A673 (cell line): ENCODE data around the gene CSNK2A2. TPM values are rescaled to one million over a fixed set of nuclear protein-coding genes. Genes with fewer than 3 reads are reported as not detected.

Source experiments
- BruUV-seq: library from RNA; stranded (reverse); fragments of 400-500 nt; replicated peaks from 2 replicates; lab custom pipeline; 2021; lab: Mats Ljungman, UMichigan
- CTCF ChIA-PET: fragments of 300-600 bp; sonication (Branson Sonifier 250); formaldehyde crosslinking; loops from one replicate; lab custom pipeline; 2022; ENCODE audit warnings: antibody characterized with exemption; lab: Charles Lee
- POLR2A ChIA-PET: fragments of 300-600 bp; sonication (Branson Sonifier 250); formaldehyde crosslinking; loops from one replicate; lab custom pipeline; 2022; ENCODE audit warnings: antibody characterized with exemption; ENCODE audit not compliant: low non-redundant PET; lab: Charles Lee
- DNase-seq: peaks from one replicate; pipeline ENCODE4 v3.0.0-alpha.2; 2015; ENCODE audit warnings: low spot score
- H3K27ac ChIP-seq: fragments of 200-600 bp; sonication (generic); 2 replicates; pipeline ENCODE4 v1.5.1; 2016; ENCODE audit warnings: mixed run types, low read depth, mild to moderate bottlenecking, mixed read lengths, antibody characterized with exemption, low read length; ENCODE audit not compliant: poor library complexity, severe bottlenecking
- H3K27me3 ChIP-seq: fragments of 200-600 bp; sonication (generic); replicated peaks from 2 replicates; pipeline ENCODE4 v1.6.1; 2017; ENCODE audit warnings: mixed run types, low read depth, mild to moderate bottlenecking, mixed read lengths, antibody characterized with exemption, low read length; ENCODE audit not compliant: insufficient read depth, poor library complexity
- H3K36me3 ChIP-seq: fragments of 200-600 bp; sonication (generic); 2 replicates; pipeline ENCODE4 v1.6.1; 2016; ENCODE audit warnings: mixed run types, mild to moderate bottlenecking, mixed read lengths, antibody characterized with exemption, low read length; ENCODE audit not compliant: insufficient read depth, poor library complexity, severe bottlenecking
- H3K4me1 ChIP-seq: fragments of 200-600 bp; sonication (generic); 2 replicates; pipeline ENCODE4 v1.6.1; 2017; ENCODE audit warnings: mixed run types, mild to moderate bottlenecking, mixed read lengths, antibody characterized with exemption, low read length; ENCODE audit not compliant: insufficient read depth, poor library complexity, severe bottlenecking
- H3K4me3 ChIP-seq: fragments of 200-600 bp; sonication (generic); 2 replicates; pipeline ENCODE4 v1.5.1; 2016; ENCODE audit warnings: low read depth, mixed run types, mild to moderate bottlenecking, mixed read lengths, low read length; ENCODE audit not compliant: poor library complexity, severe bottlenecking
- H3K9me3 ChIP-seq: fragments of 200-600 bp; sonication (generic); 2 replicates; pipeline ENCODE4 v1.6.1; 2016; ENCODE audit warnings: mixed run types, low read depth, mild to moderate bottlenecking, mixed read lengths, antibody characterized with exemption, low read length; ENCODE audit not compliant: poor library complexity, severe bottlenecking
- EZH2 ChIP-seq: fragments of 200-600 bp; sonication (generic); IDR thresholded peaks from 2 replicates; pipeline ENCODE4 v1.6.1; 2017; ENCODE audit warnings: borderline replicate concordance, low read depth, mild to moderate bottlenecking, mixed read lengths, antibody characterized with exemption, low read length; ENCODE audit not compliant: poor library complexity, severe bottlenecking
- intact Hi-C: fragments of 100-400 bp; cut with micrococcal nuclease; formaldehyde crosslinking; loops from one replicate; pipeline ENCODE4 v1.10.0; 2022; ENCODE audit not compliant: unreplicated experiment
- total RNA-seq: library from RNA; stranded (reverse); gene quantifications from 2 replicates; pipeline ENCODE4 v1.2.3, GENCODE V29; 2021
- TF ChIP-seq, protein P1 (sequence below): fragments of 300-800, 200-600 bp; sonication (generic); conservative IDR thresholded peaks from 2 replicates; pipeline ENCODE4 v1.5.1; 2017; ENCODE audit warnings: low read depth, mild to moderate bottlenecking, antibody characterized with exemption, low read length, moderate library complexity, mixed read lengths

CSNK2A2 gene
- total RNA-seq, 1 experiment from 2014 or later, result 114 TPM

DNA sequence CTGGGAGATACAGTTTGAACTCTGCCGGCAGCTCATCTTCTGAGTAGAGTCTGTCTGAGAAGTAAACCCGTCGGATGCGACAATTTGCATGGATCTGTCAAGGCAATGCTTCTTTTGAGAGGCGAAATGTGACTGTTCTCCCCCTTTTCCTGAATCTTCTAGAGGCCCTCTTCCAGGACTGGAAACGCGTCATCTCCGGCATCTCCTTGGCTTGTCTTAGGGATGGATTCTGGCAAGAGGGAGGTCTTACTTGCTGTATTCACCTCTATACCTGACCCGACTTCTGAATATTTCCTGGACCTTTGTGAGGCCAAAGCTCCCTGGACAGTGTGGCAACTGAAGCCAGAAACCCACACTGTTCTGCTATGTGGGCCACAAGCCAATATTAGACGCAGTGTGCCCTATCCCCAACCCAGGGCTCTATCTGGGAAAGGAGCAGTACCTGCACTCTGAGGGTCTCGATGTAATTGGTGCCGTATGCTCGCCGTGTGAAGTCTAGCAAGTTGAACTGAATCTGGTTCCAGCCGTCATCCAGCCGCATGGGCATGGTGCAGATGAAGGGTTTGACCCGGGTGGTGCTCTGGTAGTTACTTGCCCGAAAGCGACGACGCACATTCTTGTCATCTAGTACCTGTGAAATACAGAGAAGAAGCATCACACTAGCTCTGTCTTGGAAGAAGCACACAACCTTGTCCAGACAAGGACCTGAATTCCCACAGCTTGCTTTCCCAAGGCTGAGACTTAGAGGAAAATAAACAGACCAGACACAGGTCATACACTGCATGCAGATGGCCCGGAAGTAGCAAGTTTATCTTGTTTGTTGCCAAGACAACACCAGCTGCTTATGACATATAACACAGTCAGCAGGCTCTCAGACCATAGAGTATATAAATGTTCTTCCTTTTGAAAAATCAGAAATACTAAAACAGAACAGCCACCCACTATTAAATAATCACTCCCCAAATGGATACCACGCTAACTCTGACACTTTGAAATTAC, 82.8 kb downstream of the CSNK2A2 start:
- Histone ChIP-seq H3K36me3 (peaks cover 42% of the 10 kb centered on the region), H3K4me1 (peaks cover 16% of the 10 kb centered on the region), H3K27ac (no peak overlapping the region), H3K27me3 (no peaks in the 10 kb centered on the region), H3K4me3 (no peak overlapping the region), H3K9me3 (no peaks in the 10 kb centered on the region)
- intact Hi-C loops, result no loop called here
- TF ChIP-seq, protein P1, sequence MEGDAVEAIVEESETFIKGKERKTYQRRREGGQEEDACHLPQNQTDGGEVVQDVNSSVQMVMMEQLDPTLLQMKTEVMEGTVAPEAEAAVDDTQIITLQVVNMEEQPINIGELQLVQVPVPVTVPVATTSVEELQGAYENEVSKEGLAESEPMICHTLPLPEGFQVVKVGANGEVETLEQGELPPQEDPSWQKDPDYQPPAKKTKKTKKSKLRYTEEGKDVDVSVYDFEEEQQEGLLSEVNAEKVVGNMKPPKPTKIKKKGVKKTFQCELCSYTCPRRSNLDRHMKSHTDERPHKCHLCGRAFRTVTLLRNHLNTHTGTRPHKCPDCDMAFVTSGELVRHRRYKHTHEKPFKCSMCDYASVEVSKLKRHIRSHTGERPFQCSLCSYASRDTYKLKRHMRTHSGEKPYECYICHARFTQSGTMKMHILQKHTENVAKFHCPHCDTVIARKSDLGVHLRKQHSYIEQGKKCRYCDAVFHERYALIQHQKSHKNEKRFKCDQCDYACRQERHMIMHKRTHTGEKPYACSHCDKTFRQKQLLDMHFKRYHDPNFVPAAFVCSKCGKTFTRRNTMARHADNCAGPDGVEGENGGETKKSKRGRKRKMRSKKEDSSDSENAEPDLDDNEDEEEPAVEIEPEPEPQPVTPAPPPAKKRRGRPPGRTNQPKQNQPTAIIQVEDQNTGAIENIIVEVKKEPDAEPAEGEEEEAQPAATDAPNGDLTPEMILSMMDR, result no peak
- TF ChIP-seq EZH2, result no peak
- DNase-seq, result no peak
- ChIA-PET POLR2A (no interaction called here), CTCF (interaction anchor here (0.6 kb wide), 1 partner anchor 223 kb away, joined by 13 read pairs; no protein-coding TSS in a partner anchor)
- BruUV-seq, result no TSS peak

- H3K27ac ChIP-seq, result no peak overlapping the region
- intact Hi-C loops, result no loop called here
- H3K4me1 ChIP-seq, result no peaks in the 10 kb centered on the region
- CTCF ChIA-PET, result no interaction called here
- POLR2A ChIA-PET, result no interaction called here
- peaks cover 37% of the 10 kb centered on the region for H3K36me3 ChIP-seq
- TF ChIP-seq, protein P1, result no peak
- no peak for TF ChIP-seq EZH2
- H3K27me3 ChIP-seq, result no peaks in the 10 kb centered on the region
- no peak overlapping the region for H3K4me3 ChIP-seq
- no peaks in the 10 kb centered on the region for H3K9me3 ChIP-seq
- BruUV-seq, result no TSS peak
- DNase-seq, result no peak
Measured at GRCh38 chr16:58111302-58111627, 86.6 kb downstream of the CSNK2A2 start.

GRCh38 chr16:58110571-58111301, 87.2 kb downstream of the CSNK2A2 start:
- TF ChIP-seq, protein P1, result no peak
- no peak for TF ChIP-seq EZH2
- Histone ChIP-seq H3K4me3 (no peak overlapping the region), H3K36me3 (peaks cover 32% of the 10 kb centered on the region), H3K27ac (no peak overlapping the region), H3K4me1 (no peaks in the 10 kb centered on the region), H3K27me3 (no peaks in the 10 kb centered on the region), H3K9me3 (no peaks in the 10 kb centered on the region)
- CTCF ChIA-PET, result no interaction called here
- intact Hi-C loops, result no loop called here
- no TSS peak for BruUV-seq
- peak; percentile 47 for DNase-seq
- POLR2A ChIA-PET, result no interaction called here
